H9 (cell line): Measurements from ENCODE around the gene DTNA. TPM values are rescaled to one million over a fixed set of nuclear protein-coding genes. Genes with fewer than 3 reads are reported as not detected.

Experiments used
- DNase-seq: peaks from one replicate; pipeline ENCODE4 v3.0.0-alpha.2; 2017
- H2AFZ ChIP-seq: one replicate; pipeline ENCODE4 v1.6.1; 2013; ENCODE audit warnings: mild to moderate bottlenecking, low read length, control low read depth, moderate library complexity
- H2AK5ac ChIP-seq: 2 replicates; pipeline ENCODE4 v1.6.1; 2013; ENCODE audit warnings: low read length, control low read depth, mixed read lengths; ENCODE audit not compliant: insufficient read length
- H2BK120ac ChIP-seq: one replicate; pipeline ENCODE4 v1.6.1; 2013; ENCODE audit warnings: low read depth, mild to moderate bottlenecking, low read length, control low read depth, inconsistent platforms; ENCODE audit not compliant: poor library complexity, severe bottlenecking
- H2BK12ac ChIP-seq: 2 replicates; pipeline ENCODE4 v1.6.1; 2013; ENCODE audit warnings: low read length, control low read depth, mixed read lengths, low read depth; ENCODE audit not compliant: insufficient read length
- H2BK15ac ChIP-seq: 2 replicates; pipeline ENCODE4 v1.6.1; 2013; ENCODE audit warnings: low read depth, low read length, control low read depth
- H2BK20ac ChIP-seq: one replicate; pipeline ENCODE4 v1.6.1; 2013; ENCODE audit warnings: low read depth, mild to moderate bottlenecking, low read length, control low read depth, inconsistent platforms; ENCODE audit not compliant: poor library complexity, severe bottlenecking
- H2BK5ac ChIP-seq: 2 replicates; pipeline ENCODE4 v1.6.1; 2013; ENCODE audit warnings: low read length, control low read depth, mixed read lengths; ENCODE audit not compliant: insufficient read length
- H3K14ac ChIP-seq: 2 replicates; pipeline ENCODE4 v1.6.1; 2013; ENCODE audit warnings: low read length, control low read depth; ENCODE audit not compliant: insufficient read depth
- H3K18ac ChIP-seq: 2 replicates; pipeline ENCODE4 v1.6.1; 2013; ENCODE audit warnings: low read depth, mild to moderate bottlenecking, mixed read lengths, low read length, control low read depth; ENCODE audit not compliant: insufficient read length
- H3K23ac ChIP-seq: 2 replicates; pipeline ENCODE4 v1.6.1; 2013; ENCODE audit warnings: low read length, control low read depth, mixed read lengths, low read depth; ENCODE audit not compliant: insufficient read length
- H3K23me2 ChIP-seq: 2 replicates; pipeline ENCODE4 v1.6.1; 2013; ENCODE audit warnings: low read depth, mild to moderate bottlenecking, mixed read lengths, low read length, control low read depth; ENCODE audit not compliant: insufficient read length, poor library complexity, severe bottlenecking
- H3K27ac ChIP-seq: 2 replicates; pipeline ENCODE4 v1.5.1; 2013; ENCODE audit warnings: low read length, control low read depth, mixed read lengths, low read depth; ENCODE audit not compliant: insufficient read length
- H3K27me3 ChIP-seq: 2 replicates; pipeline ENCODE4 v1.6.1; 2013; ENCODE audit warnings: low read length, control low read depth, inconsistent platforms; ENCODE audit not compliant: insufficient read depth
- H3K4ac ChIP-seq: 2 replicates; pipeline ENCODE4 v1.6.1; 2013; ENCODE audit warnings: low read depth, mild to moderate bottlenecking, control low read depth, inconsistent platforms, low read length, moderate library complexity
- H3K4me1 ChIP-seq: 2 replicates; pipeline ENCODE4 v1.6.1; 2013; ENCODE audit warnings: low read length, control low read depth, inconsistent platforms; ENCODE audit not compliant: insufficient read depth
- H3K4me2 ChIP-seq: 2 replicates; pipeline ENCODE4 v1.6.1; 2013; ENCODE audit warnings: low read length, control low read depth, mixed read lengths; ENCODE audit not compliant: insufficient read length, insufficient read depth
- H3K56ac ChIP-seq: 2 replicates; pipeline ENCODE4 v1.6.1; 2013; ENCODE audit warnings: low read depth, mild to moderate bottlenecking, mixed read lengths, low read length, control low read depth; ENCODE audit not compliant: insufficient read length
- H3K79me1 ChIP-seq: 2 replicates; pipeline ENCODE4 v1.6.1; 2013; ENCODE audit warnings: low read depth, mild to moderate bottlenecking, moderate library complexity, low read length, control low read depth, inconsistent platforms; ENCODE audit not compliant: insufficient read depth, poor library complexity, severe bottlenecking
- H3K79me2 ChIP-seq: 2 replicates; pipeline ENCODE4 v1.6.1; 2013; ENCODE audit warnings: low read length, control low read depth, inconsistent platforms; ENCODE audit not compliant: insufficient read depth
- H3K9ac ChIP-seq: 2 replicates; pipeline ENCODE4 v1.6.1; 2013; ENCODE audit warnings: low read length, control low read depth, mixed read lengths; ENCODE audit not compliant: insufficient read length; ENCODE audit errors: extremely low read depth
- H3K9me3 ChIP-seq: one replicate; pipeline ENCODE4 v1.6.1; 2013; ENCODE audit warnings: low read depth, low read length, inconsistent platforms; ENCODE audit not compliant: control insufficient read depth
- H3T11ph ChIP-seq: one replicate; pipeline ENCODE4 v1.6.1; 2013; ENCODE audit warnings: mild to moderate bottlenecking, low read length, control low read depth, inconsistent platforms
- H4K20me1 ChIP-seq: one replicate; pipeline ENCODE4 v1.6.1; 2013; ENCODE audit not compliant: control insufficient read depth, insufficient read length, insufficient read depth
- H4K5ac ChIP-seq: 2 replicates; pipeline ENCODE4 v1.6.1; 2013; ENCODE audit warnings: low read depth, mild to moderate bottlenecking, mixed read lengths, low read length, control low read depth; ENCODE audit not compliant: insufficient read length
- H4K8ac ChIP-seq: replicated peaks from 2 replicates; pipeline ENCODE4 v1.6.1; 2013; ENCODE audit warnings: low read length, control low read depth, mixed read lengths, low read depth; ENCODE audit not compliant: insufficient read length
- H4K91ac ChIP-seq: 2 replicates; pipeline ENCODE4 v1.6.1; 2013; ENCODE audit warnings: low read depth, mild to moderate bottlenecking, moderate library complexity, mixed read lengths, low read length, control low read depth; ENCODE audit not compliant: insufficient read length
- H3K27ac Mint-ChIP-seq, 3 experiments: 2 replicates in 2 of 3; 3 replicates in 1 of 3; pipeline ENCODE4 v1.8.0; 2020 to 2021; ENCODE audit warnings: mixed read lengths in 3 of 3, mild to moderate bottlenecking in 1 of 3, moderate library complexity in 1 of 3
- H3K27me3 Mint-ChIP-seq: 2 replicates; pipeline ENCODE4 v1.8.0; 2021; ENCODE audit warnings: low read depth, mild to moderate bottlenecking, moderate library complexity, mixed read lengths
- H3K36me3 Mint-ChIP-seq, 3 experiments: 2 replicates in 2 of 3; 3 replicates in 1 of 3; pipeline ENCODE4 v1.8.0; 2020 to 2021; ENCODE audit warnings: low read depth in 3 of 3, mixed read lengths in 3 of 3; ENCODE audit not compliant: insufficient read depth in 1 of 3
- H3K4me1 Mint-ChIP-seq, 2 experiments: 2 replicates each; pipeline ENCODE4 v1.8.0; 2020; ENCODE audit warnings: mixed read lengths in 2 of 2
- H3K4me3 Mint-ChIP-seq, 2 experiments: 2 replicates in 1 of 2; 3 replicates in 1 of 2; pipeline ENCODE4 v1.8.0; 2020 to 2021; ENCODE audit warnings: mild to moderate bottlenecking in 2 of 2, mixed read lengths in 2 of 2, moderate library complexity in 1 of 2
- H3K9me3 Mint-ChIP-seq, 2 experiments: 2 replicates in 1 of 2; 3 replicates in 1 of 2; pipeline ENCODE4 v1.8.0; 2020; ENCODE audit warnings: mild to moderate bottlenecking in 2 of 2, mixed read lengths in 2 of 2, moderate library complexity in 1 of 2
- WGBS: extraction: QIAGEN DNeasy Blood & Tissue Kit; methylation state at CpG from one replicate; pipeline ENCODE4 v1.1.7; 2013; ENCODE audit warnings: missing lambda C conversion rate, low lambda C conversion rate, mixed read lengths; ENCODE audit not compliant: insufficient read length; ENCODE audit errors: extremely low coverage; 5-methylcytosine and 5-hydroxymethylcytosine counted together
- total RNA-seq: library from RNA; stranded (reverse); gene quantifications from 2 replicates; pipeline ENCODE4 v1.2.1, GENCODE V29; 2021
- TF ChIP-seq, protein P1 (sequence below): fragments of 200-600 bp; sonication (generic); conservative IDR thresholded peaks from 3 replicates; pipeline ENCODE4 v1.8.0; 2021; ENCODE audit warnings: antibody characterized with exemption, mild to moderate bottlenecking

The DTNA gene
- total RNA-seq, 1 experiment from 2014 or later: 25.5 TPM

DNA sequence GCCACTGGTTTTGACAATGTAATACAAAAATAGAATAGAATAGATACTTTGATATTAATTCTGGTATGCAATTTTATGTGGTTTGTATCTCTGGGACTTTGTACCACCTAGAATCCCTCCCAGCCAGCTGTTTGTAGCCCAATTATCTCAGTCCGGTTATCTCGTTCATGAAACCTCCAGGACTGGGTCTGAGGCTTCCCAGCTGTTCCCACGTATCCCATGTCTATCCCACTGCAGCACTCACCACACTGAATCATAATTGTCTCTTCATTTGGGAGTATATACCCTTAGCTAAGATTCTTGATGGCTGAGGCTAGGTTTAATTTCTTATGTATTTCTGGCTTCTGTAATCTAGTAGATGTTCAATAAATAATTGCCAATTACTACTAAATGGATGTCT is 226.7 kb downstream of the DTNA start:
- H3K27ac ChIP-seq: no peak overlapping the region
- Mint-ChIP-seq H3K36me3 (no peaks in the 10 kb centered on the region), H3K9me3 (no peaks in the 10 kb centered on the region), H3K27me3 (no peaks in the 10 kb centered on the region), H3K4me3 (no peak overlapping the region), H3K27ac (no peak overlapping the region; a peak in 1 of 7 replicates), H3K4me1 (peaks cover 4% of the 10 kb centered on the region in 2 experiments; a peak in 3 of 4 replicates)
- WGBS: no CpG with 5 or more reads among the region's 3 CpGs
- no peaks in the 10 kb centered on the region for H3K79me1 ChIP-seq
- no peak overlapping the region for H4K91ac ChIP-seq
- no peaks in the 10 kb centered on the region for H4K20me1 ChIP-seq
- H3K14ac ChIP-seq: no peak overlapping the region
- H3K4ac ChIP-seq: no peak overlapping the region
- no peak for DNase-seq
- TF ChIP-seq, protein P1, sequence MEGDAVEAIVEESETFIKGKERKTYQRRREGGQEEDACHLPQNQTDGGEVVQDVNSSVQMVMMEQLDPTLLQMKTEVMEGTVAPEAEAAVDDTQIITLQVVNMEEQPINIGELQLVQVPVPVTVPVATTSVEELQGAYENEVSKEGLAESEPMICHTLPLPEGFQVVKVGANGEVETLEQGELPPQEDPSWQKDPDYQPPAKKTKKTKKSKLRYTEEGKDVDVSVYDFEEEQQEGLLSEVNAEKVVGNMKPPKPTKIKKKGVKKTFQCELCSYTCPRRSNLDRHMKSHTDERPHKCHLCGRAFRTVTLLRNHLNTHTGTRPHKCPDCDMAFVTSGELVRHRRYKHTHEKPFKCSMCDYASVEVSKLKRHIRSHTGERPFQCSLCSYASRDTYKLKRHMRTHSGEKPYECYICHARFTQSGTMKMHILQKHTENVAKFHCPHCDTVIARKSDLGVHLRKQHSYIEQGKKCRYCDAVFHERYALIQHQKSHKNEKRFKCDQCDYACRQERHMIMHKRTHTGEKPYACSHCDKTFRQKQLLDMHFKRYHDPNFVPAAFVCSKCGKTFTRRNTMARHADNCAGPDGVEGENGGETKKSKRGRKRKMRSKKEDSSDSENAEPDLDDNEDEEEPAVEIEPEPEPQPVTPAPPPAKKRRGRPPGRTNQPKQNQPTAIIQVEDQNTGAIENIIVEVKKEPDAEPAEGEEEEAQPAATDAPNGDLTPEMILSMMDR: no peak
- no peak overlapping the region for H2BK12ac ChIP-seq
- H3K56ac ChIP-seq: no peak overlapping the region
- H2BK20ac ChIP-seq: no peak overlapping the region
- no peak overlapping the region for H2AK5ac ChIP-seq
- no peak overlapping the region for H3K9ac ChIP-seq
- no peak overlapping the region for H2AFZ ChIP-seq
- no peak overlapping the region for H3K18ac ChIP-seq
- no peak overlapping the region for H3T11ph ChIP-seq
- H3K79me2 ChIP-seq: no peaks in the 10 kb centered on the region
- H2BK120ac ChIP-seq: no peak overlapping the region
- H3K4me2 ChIP-seq: no peak overlapping the region
- no peak overlapping the region for H2BK5ac ChIP-seq
- H3K23ac ChIP-seq: no peak overlapping the region
- H3K23me2 ChIP-seq: no peaks in the 10 kb centered on the region
- no peaks in the 10 kb centered on the region for H3K27me3 ChIP-seq
- no peaks in the 10 kb centered on the region for H3K9me3 ChIP-seq
- H4K5ac ChIP-seq: no peak overlapping the region
- no peak overlapping the region for H2BK15ac ChIP-seq
- H3K4me1 ChIP-seq: no peaks in the 10 kb centered on the region; the same call in 1 of the 2 replicates
- no peak overlapping the region for H4K8ac ChIP-seq
